ENCODE data around the gene C7orf33. TPM values are rescaled to one million over a fixed set of nuclear protein-coding genes. Genes with fewer than 3 reads are reported as not detected.

C7orf33 gene
- total and polyA plus RNA-seq, 2 experiments from 2014 or later, result not detected

GRCh38 chr7:148652773-148653172 lies 62.2 kb downstream of the C7orf33 start:
- no peaks in the 10 kb centered on the region for H3K9me3 Mint-ChIP-seq
- H3K4me1 Mint-ChIP-seq, result no peaks in the 10 kb centered on the region
- H3K36me3 ChIP-seq (ENCODE audit: insufficient read depth), result no peaks in the 10 kb centered on the region
- no peak for ATAC-seq
- no peak overlapping the region for H3K27ac ChIP-seq (ENCODE audit: low read depth)
- no peaks in the 10 kb centered on the region for H3K4me1 ChIP-seq (ENCODE audit: insufficient read depth)
- no peak overlapping the region for H2AFZ ChIP-seq
- no peaks in the 10 kb centered on the region for H3F3A ChIP-seq (replicated peaks; ENCODE audit: low read depth)
- H3K4me3 Mint-ChIP-seq, result no peak overlapping the region
- no peak overlapping the region for H3K27ac Mint-ChIP-seq
- no peaks in the 10 kb centered on the region for H3K27me3 ChIP-seq (ENCODE audit: insufficient read depth)
- TF ChIP-seq POLR2AphosphoS5 (IDR thresholded peaks at IDR 0.05; ENCODE audit: low read depth) (no peak), EZH2phosphoT487 (IDR thresholded peaks at IDR 0.05; ENCODE audit: unreplicated experiment) (no peak), REST (IDR thresholded peaks at IDR 0.05; ENCODE audit: unreplicated experiment) (no peak), CTCF (conservative IDR thresholded peaks at IDR 0.05; ENCODE audit: low read depth in 2 of 2) (no peak), ZNF331 (CRISPR knock-in tag; IDR thresholded peaks at IDR 0.05; ENCODE audit: low read depth) (no peak), EZH2 (IDR thresholded peaks at IDR 0.05; ENCODE audit: low read depth, unreplicated experiment) (no peak), ETS1 (IDR thresholded peaks at IDR 0.05) (no peak), ZNF114 (CRISPR knock-in tag; IDR thresholded peaks at IDR 0.05) (no peak), CREB1 (CRISPR knock-in tag; IDR thresholded peaks at IDR 0.05; ENCODE audit: low read depth) (no peak), STAT1 (IDR thresholded peaks at IDR 0.05; ENCODE audit: unreplicated experiment) (no peak), ZNF462 (CRISPR knock-in tag; IDR thresholded peaks at IDR 0.05) (no peak), JUNB (IDR thresholded peaks at IDR 0.05; ENCODE audit: unreplicated experiment) (no peak), NANOG (IDR thresholded peaks at IDR 0.05; ENCODE audit: borderline replicate concordance) (no peak)
- H4K20me1 ChIP-seq (replicated peaks; ENCODE audit: insufficient read depth), result no peaks in the 10 kb centered on the region
- no peaks in the 10 kb centered on the region for H3K9me2 ChIP-seq (ENCODE audit: insufficient read depth)
- no peak overlapping the region for H3K4me2 ChIP-seq
- H3K36me3 Mint-ChIP-seq (ENCODE audit: low read depth), result no peaks in the 10 kb centered on the region
- H3K4me3 ChIP-seq, result no peak overlapping the region
- H3K27me3 Mint-ChIP-seq (ENCODE audit: insufficient read depth, low read depth, poor library complexity), result no peaks in the 10 kb centered on the region
- DNase-seq (ENCODE audit: low spot score), result no peak
- H3K79me2 ChIP-seq (replicated peaks; ENCODE audit: insufficient read depth), result no peaks in the 10 kb centered on the region
